H1 (cell line): ENCODE measurements around the gene THAP10. TPM values are rescaled to one million over a fixed set of nuclear protein-coding genes. Genes with fewer than 3 reads are reported as not detected.
A peak's percentile ranks its signal among the peaks of the same experiment; 100 is the strongest.

Experiments used
- CTCF ChIA-PET: fragments of 300-600 bp; sonication (Branson Sonifier 250); formaldehyde crosslinking; loops from one replicate; lab custom pipeline; 2021; ENCODE audit not compliant: partially characterized antibody; lab: Charles Lee
- POLR2A ChIA-PET: fragments of 300-600 bp; sonication (Branson Sonifier 250); formaldehyde crosslinking; loops from one replicate; lab custom pipeline; 2021; ENCODE audit warnings: inconsistent platforms; ENCODE audit not compliant: partially characterized antibody; lab: Charles Lee
- DNase-seq, 2 experiments: peaks; one replicate each; pipeline versions ENCODE4 v3.0.0 to v3.0.0-alpha.2; 2010 to 2022; ENCODE audit warnings: low spot score in 2 of 2, low read depth in 1 of 2, mixed read lengths in 1 of 2
- FAIRE-seq: peaks from 2 replicates; lab custom pipeline; 2011; peaks lifted over from hg19 to GRCh38; lab: Jason Lieb, UNC
- H2AFZ ChIP-seq: 2 replicates; pipeline ENCODE4 v1.8.1; 2012; ENCODE audit warnings: low read length, inconsistent platforms
- H2AK5ac ChIP-seq: 2 replicates; pipeline ENCODE4 v1.6.1; 2013; ENCODE audit warnings: low read depth, low read length
- H2BK120ac ChIP-seq: replicated peaks from 2 replicates; pipeline ENCODE3; 2013; ENCODE audit warnings: low read depth, low read length, inconsistent platforms
- H2BK12ac ChIP-seq: 2 replicates; pipeline ENCODE4 v1.6.1; 2013; ENCODE audit warnings: low read depth, low read length
- H2BK15ac ChIP-seq: 2 replicates; pipeline ENCODE4 v1.6.1; 2013; ENCODE audit warnings: low read length
- H2BK20ac ChIP-seq: 2 replicates; pipeline ENCODE4 v1.6.1; 2013; ENCODE audit warnings: low read length
- H2BK5ac ChIP-seq: 2 replicates; pipeline ENCODE4 v1.6.1; 2013; ENCODE audit warnings: low read depth, low read length
- H3K14ac ChIP-seq: 2 replicates; pipeline ENCODE4 v1.6.1; 2013; ENCODE audit warnings: inconsistent platforms; ENCODE audit not compliant: insufficient read length
- H3K18ac ChIP-seq: 2 replicates; pipeline ENCODE4 v1.6.1; 2013; ENCODE audit warnings: low read length; ENCODE audit errors: extremely low read depth
- H3K23ac ChIP-seq: 2 replicates; pipeline ENCODE4 v1.6.1; 2013; ENCODE audit warnings: inconsistent platforms; ENCODE audit not compliant: insufficient read length
- H3K23me2 ChIP-seq: 2 replicates; pipeline ENCODE4 v1.6.1; 2013; ENCODE audit warnings: low read depth, low read length
- H3K27ac ChIP-seq: 2 replicates; pipeline ENCODE4 v1.6.1; 2011; ENCODE audit warnings: low read depth, low read length, inconsistent platforms
- H3K27me3 ChIP-seq, 4 experiments: replicated peaks in 1 of 4; 1 replicate in 1 of 4; 2 replicates in 3 of 4; pipeline versions ENCODE4 v1.6.1 to v1.8.1; 2011 to 2013; ENCODE audit warnings: low read length in 3 of 4, mild to moderate bottlenecking in 3 of 4, inconsistent platforms in 2 of 4, mixed read lengths in 2 of 4, moderate library complexity in 1 of 4; ENCODE audit not compliant: control insufficient read depth in 3 of 4, insufficient read depth in 3 of 4; ENCODE audit errors: extremely low read depth in 1 of 4
- H3K36me3 ChIP-seq, 4 experiments: 2 replicates each; pipeline versions ENCODE4 v1.6.1 to v1.8.1; 2011 to 2013; ENCODE audit warnings: mild to moderate bottlenecking in 4 of 4, low read length in 3 of 4, moderate library complexity in 2 of 4, control low read depth in 1 of 4, inconsistent platforms in 1 of 4; ENCODE audit not compliant: insufficient read depth in 4 of 4, control insufficient read depth in 2 of 4
- H3K4ac ChIP-seq: replicated peaks from 2 replicates; pipeline ENCODE3; 2013; ENCODE audit warnings: low read length, low read depth, mixed read lengths, inconsistent platforms; ENCODE audit not compliant: insufficient read length
- H3K4me1 ChIP-seq, 4 experiments: replicated peaks in 1 of 4; 1 replicate in 1 of 4; 2 replicates in 3 of 4; pipeline versions ENCODE4 v1.6.1 to v1.8.1; 2011 to 2013; ENCODE audit warnings: low read length in 3 of 4, inconsistent platforms in 2 of 4, mixed read lengths in 1 of 4; ENCODE audit not compliant: insufficient read depth in 4 of 4, control insufficient read depth in 3 of 4
- H3K4me2 ChIP-seq, 2 experiments: 2 replicates each; pipeline versions ENCODE4 v1.6.1 to v1.8.1; 2011 to 2013; ENCODE audit warnings: low read depth in 2 of 2, low read length in 2 of 2, control low read depth in 1 of 2, inconsistent platforms in 1 of 2, mild to moderate bottlenecking in 1 of 2; ENCODE audit not compliant: insufficient read depth in 1 of 2
- H3K4me3 ChIP-seq, 4 experiments: fragments of 200-600, 300-600 bp in 1 of 4; sonication (generic), shearing (Covaris generic), sonication (Bioruptor Twin) in 1 of 4; 2 replicates each; pipeline versions ENCODE4 v1.5.1 to v1.8.1; 2011 to 2016; ENCODE audit warnings: low read length in 4 of 4, low read depth in 3 of 4, control low read depth in 2 of 4, inconsistent platforms in 2 of 4, mild to moderate bottlenecking in 2 of 4, mixed read lengths in 1 of 4, moderate library complexity in 1 of 4; ENCODE audit not compliant: insufficient read depth in 2 of 4; ENCODE audit errors: extremely low read depth in 1 of 4
- H3K56ac ChIP-seq: replicated peaks from 2 replicates; pipeline ENCODE3; 2013; ENCODE audit warnings: low read depth, mild to moderate bottlenecking, mixed read lengths, low read length, inconsistent platforms; ENCODE audit not compliant: insufficient read length
- H3K79me1 ChIP-seq: 2 replicates; pipeline ENCODE4 v1.6.1; 2013; ENCODE audit warnings: low read depth, low read length, control low read depth
- H3K79me2 ChIP-seq, 2 experiments: 2 replicates each; pipeline versions ENCODE4 v1.6.1 to v1.8.1; 2012 to 2013; ENCODE audit warnings: low read length in 2 of 2, mild to moderate bottlenecking in 2 of 2, inconsistent platforms in 1 of 2; ENCODE audit not compliant: insufficient read depth in 2 of 2, control insufficient read depth in 1 of 2
- H3K9ac ChIP-seq, 4 experiments: replicated peaks in 1 of 4; 1 replicate in 1 of 4; 2 replicates in 3 of 4; pipeline versions ENCODE4 v1.6.1 to v1.8.1; 2011 to 2013; ENCODE audit warnings: low read depth in 3 of 4, low read length in 3 of 4, control low read depth in 2 of 4, mild to moderate bottlenecking in 2 of 4, moderate library complexity in 2 of 4, inconsistent platforms in 1 of 4; ENCODE audit errors: extremely low read depth in 1 of 4
- H3K9me3 ChIP-seq, 2 experiments: 2 replicates each; pipeline versions ENCODE4 v1.6.1 to v1.8.1; 2012 to 2013; ENCODE audit warnings: mild to moderate bottlenecking in 2 of 2, moderate library complexity in 2 of 2, control low read depth in 1 of 2, inconsistent platforms in 1 of 2, low read depth in 1 of 2, low read length in 1 of 2, mixed read lengths in 1 of 2; ENCODE audit not compliant: insufficient read depth in 2 of 2
- H4K20me1 ChIP-seq, 2 experiments: replicated peaks in 1 of 2; 2 replicates each; pipeline versions ENCODE3 to v1.8.1; 2011 to 2013; ENCODE audit warnings: inconsistent platforms in 2 of 2, low read length in 2 of 2, mild to moderate bottlenecking in 1 of 2; ENCODE audit not compliant: insufficient read depth in 2 of 2, control insufficient read depth in 1 of 2
- H4K5ac ChIP-seq: 2 replicates; pipeline ENCODE4 v1.6.1; 2013; ENCODE audit warnings: low read length, low read depth, mixed read lengths, inconsistent platforms; ENCODE audit not compliant: insufficient read length
- H4K8ac ChIP-seq: 2 replicates; pipeline ENCODE4 v1.8.0; 2013; ENCODE audit warnings: mild to moderate bottlenecking, moderate library complexity, low read length, inconsistent platforms; ENCODE audit not compliant: insufficient read depth; ENCODE audit errors: extremely low read depth
- H4K91ac ChIP-seq: replicated peaks from 2 replicates; pipeline ENCODE3; 2013; ENCODE audit warnings: low read length, mixed read lengths, inconsistent platforms; ENCODE audit not compliant: insufficient read length
- BACH1 ChIP-seq: IDR thresholded peaks from 2 replicates; pipeline ENCODE4 v1.6.1; 2012; ENCODE audit warnings: low read length, improper control_type of control experiment
- CHD2 ChIP-seq: IDR thresholded peaks from 2 replicates; pipeline ENCODE4 v1.6.1; 2012; ENCODE audit warnings: low read length, improper control_type of control experiment
- CREB1 ChIP-seq: IDR thresholded peaks from 2 replicates; pipeline ENCODE4 v1.6.1; 2012; ENCODE audit warnings: inconsistent platforms
- CTBP2 ChIP-seq: IDR thresholded peaks from 2 replicates; pipeline ENCODE4 v1.7.0; 2011; ENCODE audit warnings: borderline replicate concordance, mild to moderate bottlenecking, moderate library complexity, mixed read lengths, low read length; ENCODE audit not compliant: insufficient read depth, insufficient read length
- EGR1 ChIP-seq: IDR thresholded peaks from 2 replicates; pipeline ENCODE4 v1.6.1; 2011; ENCODE audit warnings: low read depth, low read length, borderline replicate concordance
- KDM4A ChIP-seq: IDR thresholded peaks from one replicate; pipeline ENCODE4 v1.7.1; 2012; ENCODE audit warnings: low read depth, mild to moderate bottlenecking, moderate library complexity, low read length, inconsistent platforms; ENCODE audit not compliant: severe bottlenecking
- MAFK ChIP-seq: IDR thresholded peaks from 2 replicates; pipeline ENCODE4 v1.6.1; 2012; ENCODE audit warnings: low read depth, mild to moderate bottlenecking, improper control_type of control experiment, low read length
- NANOG ChIP-seq: IDR thresholded peaks from 2 replicates; pipeline ENCODE4 v1.6.1; 2011; ENCODE audit warnings: low read length, low read depth, mild to moderate bottlenecking, inconsistent platforms; ENCODE audit not compliant: insufficient read depth, poor library complexity, severe bottlenecking
- POLR2AphosphoS5 ChIP-seq: IDR thresholded peaks from 2 replicates; pipeline ENCODE4 v1.6.1; 2011; ENCODE audit warnings: low read depth, low read length
- SIN3A ChIP-seq, 2 experiments: IDR thresholded peaks in 1 of 2; conservative IDR thresholded peaks in 1 of 2; 2 replicates each; pipeline ENCODE4 v1.6.1; 2011 to 2012; ENCODE audit warnings: low read length in 2 of 2, improper control_type of control experiment in 1 of 2, low read depth in 1 of 2, mild to moderate bottlenecking in 1 of 2
- WGBS, 2 experiments: shearing (Covaris generic) in 1 of 2; methylation state at CpG; one replicate each; pipeline versions ENCODE4 v1.1.6 to v1.1.7; 2013 to 2015; ENCODE audit warnings: low lambda C conversion rate in 2 of 2, mixed read lengths in 2 of 2, inconsistent platforms in 1 of 2, low coverage in 1 of 2, missing lambda C conversion rate in 1 of 2; ENCODE audit not compliant: insufficient replicate concordance in 2 of 2, insufficient coverage in 1 of 2, insufficient read length in 1 of 2; ENCODE audit errors: extremely low coverage in 1 of 2, missing lambda C conversion rate in 1 of 2; 5-methylcytosine and 5-hydroxymethylcytosine counted together
- polyA plus RNA-seq, 7 experiments: library from polyadenylated mRNA; depleted of rRNA in 3 of 7; stranded (reverse) in 5 of 7; unstranded in 2 of 7; fragments of >200 nt in 5 of 7; fragments of 200-250 nt in 2 of 7; gene quantifications; 1 replicate in 5 of 7; 2 replicates in 1 of 7; 4 replicates in 1 of 7; pipeline versions ENCODE4 v1.2.1 to v1.2.3, GENCODE V29; 2011 to 2013; ENCODE audit warnings: missing spikeins in 2 of 7, mixed read lengths in 2 of 7
- total RNA-seq: library from RNA; stranded (reverse); fragmentation: NEBNext Ultra II Directional; extraction: Animal tissue kit (Norgen Biotek cat#: 25700); gene quantifications from 2 replicates; pipeline ENCODE4 v1.2.1, GENCODE V29; 2021
- TF ChIP-seq, protein P1 (sequence below): IDR thresholded peaks from 2 replicates; pipeline ENCODE4 v1.6.1; 2011; ENCODE audit warnings: low read depth, mild to moderate bottlenecking, low read length; ENCODE audit not compliant: insufficient read depth

Gene THAP10
- total and polyA plus RNA-seq, 2 of the 8 experiments (the other 6 are each of a cell fraction or from before 2014, with no cell fraction given) = 2.8 to 4.5 TPM

DNA sequence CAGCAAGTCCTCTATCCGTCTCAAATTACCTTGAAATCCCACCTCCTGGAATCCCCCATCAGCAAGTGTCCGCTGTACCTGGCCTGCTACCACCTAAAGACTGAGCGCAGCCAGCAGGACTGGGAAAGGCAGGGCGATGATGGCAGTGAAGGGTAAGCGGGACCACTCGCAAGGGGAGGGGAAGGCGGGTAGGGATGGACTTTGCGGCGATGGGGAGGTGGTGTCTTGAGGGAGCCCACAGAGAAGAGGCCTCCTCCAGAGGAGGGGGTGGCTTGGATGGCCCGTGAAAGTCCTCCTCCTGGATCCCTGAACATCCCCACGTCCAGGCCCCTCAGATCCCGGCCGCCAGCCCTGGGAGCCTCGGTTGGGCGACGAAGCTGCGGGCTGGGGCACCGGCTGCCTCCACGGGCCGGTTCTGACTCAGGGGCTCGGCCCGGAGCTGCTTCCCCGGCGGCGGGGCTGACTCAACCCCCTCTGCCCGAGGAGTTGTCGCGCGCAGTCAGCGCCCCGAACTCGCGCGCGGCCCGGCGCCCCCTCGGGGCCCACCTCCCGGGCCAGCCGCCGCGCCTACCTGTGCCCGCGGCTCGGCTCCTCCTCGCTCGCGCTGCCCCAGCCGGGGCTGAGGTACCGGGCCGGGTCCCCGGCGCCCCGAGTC is 38.8 kb downstream of the THAP10 start:
- H2BK15ac ChIP-seq = no peak overlapping the region
- H4K8ac ChIP-seq = peak overlapping the region; percentile 81; the same call in 1 of the 2 replicates
- 0% methylated on average over 39 of the region's 54 CpGs; no CpG with 5 or more reads in 1 of the 2 experiments for WGBS, 2 experiments
- no peak overlapping the region for H3K23ac ChIP-seq
- H3K23me2 ChIP-seq = peaks cover 10% of the 10 kb centered on the region; the same call in 1 of the 2 replicates
- peaks cover 3 to 8% (median 5%) of the 10 kb centered on the region in 4 experiments; a peak in 4 of 7 replicates for H3K4me1 ChIP-seq
- no peak overlapping the region for H2BK12ac ChIP-seq
- no peak overlapping the region; the same call in 1 of the 2 replicates for H3K27ac ChIP-seq
- CTCF ChIA-PET = interaction anchor here (0.6 to 2.7 kb wide), 9 partner anchors 15 to 41 kb away, joined by 3 to 13 read pairs (median 5); no protein-coding TSS in a partner anchor
- H4K5ac ChIP-seq = peak overlapping the region; percentile 82
- H2AFZ ChIP-seq = 0 out of 2 replicates have a peak overlapping the region, but pooled peaks have one; percentile 6
- H3K9me3 ChIP-seq = no peaks in the 10 kb centered on the region
- no peak overlapping the region for H3K14ac ChIP-seq
- H4K91ac ChIP-seq = peak overlapping the region; percentile 62
- no peaks in the 10 kb centered on the region for H4K20me1 ChIP-seq
- no peak overlapping the region for H2AK5ac ChIP-seq
- H3K27me3 ChIP-seq = 0 out of 7 replicates have a peak, but pooled peaks cover 0 to 3% (median 0%) of the 10 kb centered on the region in 4 experiments
- H3K79me1 ChIP-seq = no peaks in the 10 kb centered on the region
- no peaks in the 10 kb centered on the region for H3K36me3 ChIP-seq
- peaks cover 0 to 9% of the 10 kb centered on the region in 2 experiments; a peak in 1 of 4 replicates for H3K79me2 ChIP-seq
- H3K9ac ChIP-seq = peak overlapping the region; percentile 3 to 79 (median 18); a peak in 4 of 7 replicates
- no peak overlapping the region for H2BK5ac ChIP-seq
- POLR2A ChIA-PET = interaction anchor here (0.8 to 2.4 kb wide), 6 partner anchors 10 to 353 kb away, joined by 3 to 10 read pairs (median 4); partner anchors contain the start of gene THAP10
- H3K4ac ChIP-seq = no peak overlapping the region
- H3K18ac ChIP-seq = peak overlapping the region; percentile 60; the same call in 1 of the 2 replicates
- H3K56ac ChIP-seq = peak overlapping the region; percentile 20
- DNase-seq (peak; percentile 46 to 76), FAIRE-seq (no peak)
- H2BK120ac ChIP-seq = no peak overlapping the region
- H2BK20ac ChIP-seq = no peak overlapping the region
- peak overlapping the region; percentile 70 to 80 (median 73) for H3K4me3 ChIP-seq
- peak overlapping the region; percentile 36 to 90 for H3K4me2 ChIP-seq
- TF ChIP-seq SIN3A (conservative IDR thresholded peaks at IDR 0.05 in 1 of 2, IDR thresholded peaks at IDR 0.05 in 1 of 2; ENCODE audit: low read depth in 1 of 2, low read length in 2 of 2) (no peak), KDM4A (peak; percentile 50), CTBP2 (no peak), NANOG (no peak), BACH1 (no peak), POLR2AphosphoS5 (peak; percentile 64; the same call in 1 of the 2 replicates), CHD2 (no peak), CREB1 (no peak), EGR1 (no peak), MAFK (no peak)
- TF ChIP-seq, protein P1, sequence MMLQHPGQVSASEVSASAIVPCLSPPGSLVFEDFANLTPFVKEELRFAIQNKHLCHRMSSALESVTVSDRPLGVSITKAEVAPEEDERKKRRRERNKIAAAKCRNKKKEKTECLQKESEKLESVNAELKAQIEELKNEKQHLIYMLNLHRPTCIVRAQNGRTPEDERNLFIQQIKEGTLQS = no peak
